Panc1 (cell line): ENCODE measurements around the gene TIAL1.

Source experiments
- POLR2AphosphoS5 ChIP-seq: IDR thresholded peaks from 2 replicates; pipeline ENCODE4 v1.6.1; 2012; ENCODE audit warnings: mild to moderate bottlenecking, low read depth, low read length, moderate library complexity
- SIN3A ChIP-seq: IDR thresholded peaks from 2 replicates; pipeline ENCODE4 v1.6.1; 2012; ENCODE audit warnings: low read depth, mild to moderate bottlenecking, low read length, moderate library complexity, borderline replicate concordance; ENCODE audit not compliant: insufficient read depth
- TCF7L2 ChIP-seq: IDR thresholded peaks from 2 replicates; pipeline ENCODE4 v1.6.1; 2011; ENCODE audit warnings: mild to moderate bottlenecking, low read depth, low read length, inconsistent platforms
- TF ChIP-seq, protein P1 (sequence below): fragments of 450-650 bp; IDR thresholded peaks from 2 replicates; pipeline ENCODE4 v1.5.1; 2017; ENCODE audit warnings: mild to moderate bottlenecking
- TF ChIP-seq, protein P2 (sequence below), 2 experiments: IDR thresholded peaks; 2 replicates each; pipeline ENCODE4 v1.6.1; 2011 to 2012; ENCODE audit warnings: low read depth in 2 of 2, control low read depth in 1 of 2, low read length in 1 of 2, mild to moderate bottlenecking in 1 of 2, moderate library complexity in 1 of 2; ENCODE audit not compliant: insufficient read depth in 1 of 2

DNA sequence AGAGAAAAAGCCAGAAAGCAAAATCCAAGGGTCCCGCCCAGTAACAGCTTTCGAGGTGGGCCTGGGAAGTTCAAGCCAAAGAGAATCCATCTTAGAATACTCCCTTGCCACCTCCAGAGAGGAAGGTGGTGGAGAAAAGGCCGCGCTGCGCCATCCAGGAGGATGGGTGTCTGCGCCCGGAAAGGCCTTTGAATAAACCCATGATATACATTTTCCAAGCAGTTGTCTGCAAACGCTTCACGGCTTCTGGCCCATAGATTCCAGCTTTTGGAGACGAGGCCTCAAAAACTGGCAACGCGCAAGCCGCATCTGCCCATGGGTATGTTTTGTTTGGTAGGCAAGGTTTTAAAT is 72.1 kb downstream of the TIAL1 start:
- TF ChIP-seq, protein P1, sequence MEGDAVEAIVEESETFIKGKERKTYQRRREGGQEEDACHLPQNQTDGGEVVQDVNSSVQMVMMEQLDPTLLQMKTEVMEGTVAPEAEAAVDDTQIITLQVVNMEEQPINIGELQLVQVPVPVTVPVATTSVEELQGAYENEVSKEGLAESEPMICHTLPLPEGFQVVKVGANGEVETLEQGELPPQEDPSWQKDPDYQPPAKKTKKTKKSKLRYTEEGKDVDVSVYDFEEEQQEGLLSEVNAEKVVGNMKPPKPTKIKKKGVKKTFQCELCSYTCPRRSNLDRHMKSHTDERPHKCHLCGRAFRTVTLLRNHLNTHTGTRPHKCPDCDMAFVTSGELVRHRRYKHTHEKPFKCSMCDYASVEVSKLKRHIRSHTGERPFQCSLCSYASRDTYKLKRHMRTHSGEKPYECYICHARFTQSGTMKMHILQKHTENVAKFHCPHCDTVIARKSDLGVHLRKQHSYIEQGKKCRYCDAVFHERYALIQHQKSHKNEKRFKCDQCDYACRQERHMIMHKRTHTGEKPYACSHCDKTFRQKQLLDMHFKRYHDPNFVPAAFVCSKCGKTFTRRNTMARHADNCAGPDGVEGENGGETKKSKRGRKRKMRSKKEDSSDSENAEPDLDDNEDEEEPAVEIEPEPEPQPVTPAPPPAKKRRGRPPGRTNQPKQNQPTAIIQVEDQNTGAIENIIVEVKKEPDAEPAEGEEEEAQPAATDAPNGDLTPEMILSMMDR, result no peak
- no peak for TF ChIP-seq POLR2AphosphoS5
- no peak for TF ChIP-seq TCF7L2
- TF ChIP-seq, protein P2, sequence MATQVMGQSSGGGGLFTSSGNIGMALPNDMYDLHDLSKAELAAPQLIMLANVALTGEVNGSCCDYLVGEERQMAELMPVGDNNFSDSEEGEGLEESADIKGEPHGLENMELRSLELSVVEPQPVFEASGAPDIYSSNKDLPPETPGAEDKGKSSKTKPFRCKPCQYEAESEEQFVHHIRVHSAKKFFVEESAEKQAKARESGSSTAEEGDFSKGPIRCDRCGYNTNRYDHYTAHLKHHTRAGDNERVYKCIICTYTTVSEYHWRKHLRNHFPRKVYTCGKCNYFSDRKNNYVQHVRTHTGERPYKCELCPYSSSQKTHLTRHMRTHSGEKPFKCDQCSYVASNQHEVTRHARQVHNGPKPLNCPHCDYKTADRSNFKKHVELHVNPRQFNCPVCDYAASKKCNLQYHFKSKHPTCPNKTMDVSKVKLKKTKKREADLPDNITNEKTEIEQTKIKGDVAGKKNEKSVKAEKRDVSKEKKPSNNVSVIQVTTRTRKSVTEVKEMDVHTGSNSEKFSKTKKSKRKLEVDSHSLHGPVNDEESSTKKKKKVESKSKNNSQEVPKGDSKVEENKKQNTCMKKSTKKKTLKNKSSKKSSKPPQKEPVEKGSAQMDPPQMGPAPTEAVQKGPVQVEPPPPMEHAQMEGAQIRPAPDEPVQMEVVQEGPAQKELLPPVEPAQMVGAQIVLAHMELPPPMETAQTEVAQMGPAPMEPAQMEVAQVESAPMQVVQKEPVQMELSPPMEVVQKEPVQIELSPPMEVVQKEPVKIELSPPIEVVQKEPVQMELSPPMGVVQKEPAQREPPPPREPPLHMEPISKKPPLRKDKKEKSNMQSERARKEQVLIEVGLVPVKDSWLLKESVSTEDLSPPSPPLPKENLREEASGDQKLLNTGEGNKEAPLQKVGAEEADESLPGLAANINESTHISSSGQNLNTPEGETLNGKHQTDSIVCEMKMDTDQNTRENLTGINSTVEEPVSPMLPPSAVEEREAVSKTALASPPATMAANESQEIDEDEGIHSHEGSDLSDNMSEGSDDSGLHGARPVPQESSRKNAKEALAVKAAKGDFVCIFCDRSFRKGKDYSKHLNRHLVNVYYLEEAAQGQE (IDR thresholded peaks at IDR 0.05; ENCODE audit: insufficient read depth in 1 of 2, low read depth in 2 of 2, low read length in 1 of 2), result no peak
- no peak for TF ChIP-seq SIN3A
